D721Med (cell line): ENCODE data around the gene ZNF324.

ENCODE experiments used
- DNase-seq: peaks from one replicate; pipeline ENCODE4 v3.0.0; 2011; ENCODE audit warnings: low spot score; ENCODE audit not compliant: insufficient read length
- FAIRE-seq: peaks from 2 replicates; lab custom pipeline; 2011; peaks lifted over from hg19 to GRCh38; lab: Jason Lieb, UNC
- TF ChIP-seq, protein P1 (sequence below): IDR thresholded peaks from 2 replicates; pipeline ENCODE4 v1.5.1; 2012; ENCODE audit warnings: mild to moderate bottlenecking, control low read depth; ENCODE audit not compliant: insufficient read depth; ENCODE audit errors: missing control alignments

The ZNF324 gene

DNA sequence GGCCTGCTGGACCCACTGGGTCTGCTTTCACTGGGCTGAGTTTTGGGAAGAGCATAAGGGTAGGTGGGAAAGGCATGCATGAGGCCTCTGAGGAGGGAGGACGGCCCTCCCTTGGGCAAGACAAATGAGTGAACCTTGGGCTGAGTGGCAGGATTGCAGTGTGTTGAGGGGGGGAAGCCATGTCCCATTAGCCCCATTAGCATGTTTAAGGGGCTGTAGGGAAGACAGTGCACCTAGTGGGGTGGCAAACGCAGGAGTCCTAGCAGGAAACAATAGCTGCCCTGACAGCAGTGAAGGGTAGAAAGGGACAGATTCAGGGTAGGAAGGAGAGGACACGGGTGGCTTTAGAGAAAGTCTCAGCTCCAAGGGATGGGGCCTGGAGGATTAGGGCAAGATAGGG lies 55.8 kb downstream of the ZNF324 start:
- TF ChIP-seq, protein P1, sequence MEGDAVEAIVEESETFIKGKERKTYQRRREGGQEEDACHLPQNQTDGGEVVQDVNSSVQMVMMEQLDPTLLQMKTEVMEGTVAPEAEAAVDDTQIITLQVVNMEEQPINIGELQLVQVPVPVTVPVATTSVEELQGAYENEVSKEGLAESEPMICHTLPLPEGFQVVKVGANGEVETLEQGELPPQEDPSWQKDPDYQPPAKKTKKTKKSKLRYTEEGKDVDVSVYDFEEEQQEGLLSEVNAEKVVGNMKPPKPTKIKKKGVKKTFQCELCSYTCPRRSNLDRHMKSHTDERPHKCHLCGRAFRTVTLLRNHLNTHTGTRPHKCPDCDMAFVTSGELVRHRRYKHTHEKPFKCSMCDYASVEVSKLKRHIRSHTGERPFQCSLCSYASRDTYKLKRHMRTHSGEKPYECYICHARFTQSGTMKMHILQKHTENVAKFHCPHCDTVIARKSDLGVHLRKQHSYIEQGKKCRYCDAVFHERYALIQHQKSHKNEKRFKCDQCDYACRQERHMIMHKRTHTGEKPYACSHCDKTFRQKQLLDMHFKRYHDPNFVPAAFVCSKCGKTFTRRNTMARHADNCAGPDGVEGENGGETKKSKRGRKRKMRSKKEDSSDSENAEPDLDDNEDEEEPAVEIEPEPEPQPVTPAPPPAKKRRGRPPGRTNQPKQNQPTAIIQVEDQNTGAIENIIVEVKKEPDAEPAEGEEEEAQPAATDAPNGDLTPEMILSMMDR = no peak
- FAIRE-seq (no peak), DNase-seq (no peak)
